ENCODE measurements around the gene ZNF182.
"Not testable (repeated sequence)": the region's sequence is repeated elsewhere in the genome, so short reads cannot be mapped to it uniquely, and the experiment has no call there.

- TF ChIP-seq CTCF, POLR2A (IDR thresholded peaks at IDR 0.05): not testable (repeated sequence)
Measured at GRCh38 chrX:47958206-47958605, 45.6 kb downstream of the ZNF182 start.
